Smooth muscle cell (in vitro differentiated cells): ENCODE data around the gene SYNPR. TPM values are rescaled to one million over a fixed set of nuclear protein-coding genes. Genes with fewer than 3 reads are reported as not detected.

Source experiments
- DNase-seq: peaks from one replicate; lab custom pipeline; 2025; ENCODE audit not compliant: unreplicated experiment; lab: John Stamatoyannopoulos, UW
- H2AFZ ChIP-seq: fragments of 200-600 bp; sonication (generic); 2 replicates; pipeline ENCODE4 v1.6.0; 2016; ENCODE audit warnings: antibody characterized with exemption, low read depth, mild to moderate bottlenecking
- H3F3A ChIP-seq: fragments of 200-600 bp; sonication (generic); 2 replicates; pipeline ENCODE4 v1.6.0; 2017; ENCODE audit warnings: antibody characterized with exemption, low read depth
- H3K27ac ChIP-seq: fragments of 200-600 bp; sonication (generic); 2 replicates; pipeline ENCODE4 v1.5.1; 2016; ENCODE audit warnings: low read depth, mild to moderate bottlenecking
- H3K27me3 ChIP-seq: fragments of 200-600 bp; sonication (generic); 2 replicates; pipeline ENCODE4 v1.6.1; 2016; ENCODE audit warnings: low read depth, mild to moderate bottlenecking
- H3K36me3 ChIP-seq: fragments of 200-600 bp; sonication (generic); 2 replicates; pipeline ENCODE4 v1.5.1; 2016; ENCODE audit warnings: low read depth
- H3K4me1 ChIP-seq: fragments of 200-600 bp; sonication (generic); 2 replicates; pipeline ENCODE4 v1.5.1; 2016; ENCODE audit warnings: low read depth
- H3K4me2 ChIP-seq: fragments of 200-600 bp; sonication (generic); 2 replicates; pipeline ENCODE4 v1.6.0; 2016; ENCODE audit warnings: mild to moderate bottlenecking
- H3K4me3 ChIP-seq: fragments of 200-600 bp; sonication (generic); 2 replicates; pipeline ENCODE4 v1.5.1; 2016; ENCODE audit warnings: mild to moderate bottlenecking
- H3K79me2 ChIP-seq: fragments of 200-600 bp; sonication (generic); 2 replicates; pipeline ENCODE4 v1.6.0; 2016; ENCODE audit warnings: low read depth, mild to moderate bottlenecking
- H3K9ac ChIP-seq: fragments of 200-600 bp; sonication (generic); 2 replicates; pipeline ENCODE4 v1.6.0; 2016; ENCODE audit warnings: low read depth
- H3K9me3 ChIP-seq: fragments of 200-600 bp; sonication (generic); replicated peaks from 2 replicates; pipeline ENCODE4 v1.5.1; 2016; ENCODE audit warnings: low read depth
- H4K20me1 ChIP-seq: fragments of 200-600 bp; sonication (generic); 2 replicates; pipeline ENCODE4 v1.6.0; 2016; ENCODE audit warnings: low read depth
- WGBS: methylation state at CpG from one replicate; pipeline ENCODE4 v1.1.7; 2016; ENCODE audit warnings: low lambda C conversion rate; 5-methylcytosine and 5-hydroxymethylcytosine counted together
- polyA plus RNA-seq: library from polyadenylated mRNA; unstranded; fragments of >200 nt; fragmentation: Nextera tagmentation; extraction: Ambion mirVana; gene quantifications from 2 replicates; pipeline ENCODE4 v1.2.1, GENCODE V29; 2016
- total RNA-seq: library from RNA; depleted of rRNA; stranded (reverse); fragments of >200 nt; gene quantifications from 2 replicates; pipeline ENCODE4 v1.2.3, GENCODE V29; 2014
- TF ChIP-seq, protein P1 (sequence below): fragments of 200-600 bp; sonication (generic); IDR thresholded peaks from 2 replicates; pipeline ENCODE4 v1.5.1; 2017; ENCODE audit warnings: borderline replicate concordance, mild to moderate bottlenecking, antibody characterized with exemption; ENCODE audit not compliant: insufficient read depth, poor library complexity, severe bottlenecking

The SYNPR gene
- total and polyA plus RNA-seq, 2 experiments from 2014 or later: not detected

DNA sequence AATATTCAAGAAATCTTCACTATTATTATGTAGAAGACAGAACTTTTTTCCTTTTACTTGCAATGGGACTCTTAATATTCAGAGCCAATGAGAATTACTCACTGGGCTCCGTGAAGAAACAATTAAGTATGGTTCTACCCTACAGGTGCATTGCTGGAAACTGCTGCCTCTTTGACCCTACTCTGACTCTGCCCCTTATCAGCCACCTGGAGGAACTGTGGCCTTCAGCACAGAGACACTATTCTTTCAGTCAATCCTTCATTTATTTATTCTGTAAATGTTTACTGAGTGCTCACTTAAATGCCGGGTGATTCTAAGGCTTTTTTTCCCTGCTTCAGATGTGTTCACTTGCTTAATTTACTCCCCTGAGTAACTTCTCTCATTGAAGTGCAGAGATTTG lies 163.2 kb downstream of the SYNPR start:
- Histone ChIP-seq H3K27ac (no peak overlapping the region), H3K9ac (no peak overlapping the region), H4K20me1 (no peaks in the 10 kb centered on the region), H3K4me2 (no peak overlapping the region), H3K79me2 (no peaks in the 10 kb centered on the region), H2AFZ (no peak overlapping the region), H3F3A (no peaks in the 10 kb centered on the region), H3K4me1 (peaks cover 15% of the 10 kb centered on the region), H3K36me3 (no peaks in the 10 kb centered on the region), H3K27me3 (peaks cover 33% of the 10 kb centered on the region), H3K4me3 (no peak overlapping the region), H3K9me3 (no peaks in the 10 kb centered on the region)
- TF ChIP-seq, protein P1, sequence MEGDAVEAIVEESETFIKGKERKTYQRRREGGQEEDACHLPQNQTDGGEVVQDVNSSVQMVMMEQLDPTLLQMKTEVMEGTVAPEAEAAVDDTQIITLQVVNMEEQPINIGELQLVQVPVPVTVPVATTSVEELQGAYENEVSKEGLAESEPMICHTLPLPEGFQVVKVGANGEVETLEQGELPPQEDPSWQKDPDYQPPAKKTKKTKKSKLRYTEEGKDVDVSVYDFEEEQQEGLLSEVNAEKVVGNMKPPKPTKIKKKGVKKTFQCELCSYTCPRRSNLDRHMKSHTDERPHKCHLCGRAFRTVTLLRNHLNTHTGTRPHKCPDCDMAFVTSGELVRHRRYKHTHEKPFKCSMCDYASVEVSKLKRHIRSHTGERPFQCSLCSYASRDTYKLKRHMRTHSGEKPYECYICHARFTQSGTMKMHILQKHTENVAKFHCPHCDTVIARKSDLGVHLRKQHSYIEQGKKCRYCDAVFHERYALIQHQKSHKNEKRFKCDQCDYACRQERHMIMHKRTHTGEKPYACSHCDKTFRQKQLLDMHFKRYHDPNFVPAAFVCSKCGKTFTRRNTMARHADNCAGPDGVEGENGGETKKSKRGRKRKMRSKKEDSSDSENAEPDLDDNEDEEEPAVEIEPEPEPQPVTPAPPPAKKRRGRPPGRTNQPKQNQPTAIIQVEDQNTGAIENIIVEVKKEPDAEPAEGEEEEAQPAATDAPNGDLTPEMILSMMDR: no peak
- 38% methylated on average over 2 of the region's 2 CpGs for WGBS
- no peak for DNase-seq

DNA sequence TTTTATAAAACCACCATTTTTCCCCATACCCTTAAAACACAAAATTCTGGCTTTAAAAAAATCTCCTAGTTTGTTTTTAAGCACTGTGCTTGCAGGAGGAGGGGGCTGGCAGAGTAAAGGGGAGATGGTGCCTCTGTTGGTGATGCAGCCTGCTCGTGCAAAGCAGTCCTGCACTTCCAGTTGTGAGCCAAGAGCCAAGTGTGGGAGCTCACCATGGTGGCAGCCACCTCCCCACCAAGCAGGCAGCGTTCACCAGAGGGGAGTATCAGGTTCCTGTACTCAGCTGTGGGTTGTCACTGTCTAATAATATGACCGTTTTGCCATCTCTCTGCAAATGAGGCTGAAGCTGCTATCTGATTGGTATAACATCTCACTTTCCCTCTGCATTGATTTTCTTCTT lies 164.8 kb downstream of the SYNPR start:
- Histone ChIP-seq H3K36me3 (no peaks in the 10 kb centered on the region), H3K27ac (no peak overlapping the region), H3F3A (no peaks in the 10 kb centered on the region), H4K20me1 (no peaks in the 10 kb centered on the region), H3K79me2 (no peaks in the 10 kb centered on the region), H3K27me3 (peaks cover 37% of the 10 kb centered on the region), H3K9me3 (no peaks in the 10 kb centered on the region), H3K4me2 (no peak overlapping the region), H2AFZ (no peak overlapping the region), H3K4me3 (no peak overlapping the region), H3K4me1 (peaks cover 10% of the 10 kb centered on the region), H3K9ac (no peak overlapping the region)
- no peak for DNase-seq
- 56% methylated on average over 3 of the region's 3 CpGs for WGBS
- TF ChIP-seq, protein P1: no peak

DNA sequence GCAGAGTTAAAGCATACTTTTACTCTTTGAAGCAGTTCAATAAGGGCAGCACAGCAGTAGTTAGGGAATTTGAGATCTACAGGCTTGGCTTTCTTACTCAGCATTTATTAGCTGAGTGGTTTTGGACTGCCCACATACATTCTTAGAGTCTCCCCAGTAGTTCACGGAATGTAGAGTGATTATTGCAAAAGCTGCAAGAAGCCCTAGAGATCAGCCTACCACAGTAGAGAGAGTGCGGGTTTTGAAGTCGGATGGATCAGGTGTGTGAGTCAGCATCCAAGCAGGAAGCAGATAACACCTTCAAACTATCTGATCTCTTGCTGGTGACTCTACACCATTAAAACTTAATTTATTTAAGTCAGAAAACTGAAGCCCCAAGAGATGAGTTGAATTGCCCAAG lies 171.9 kb downstream of the SYNPR start:
- no peak for DNase-seq
- Histone ChIP-seq H3K4me2 (peak overlapping the region; percentile 11), H3F3A (no peaks in the 10 kb centered on the region), H4K20me1 (no peaks in the 10 kb centered on the region), H3K9me3 (no peaks in the 10 kb centered on the region), H3K4me3 (no peak overlapping the region), H3K4me1 (peaks cover 4% of the 10 kb centered on the region), H2AFZ (no peak overlapping the region), H3K79me2 (no peaks in the 10 kb centered on the region), H3K9ac (no peak overlapping the region), H3K27ac (no peak overlapping the region), H3K27me3 (peaks cover 3% of the 10 kb centered on the region), H3K36me3 (no peaks in the 10 kb centered on the region)
- TF ChIP-seq, protein P1: no peak
- 26% methylated on average over 3 of the region's 3 CpGs for WGBS

DNA sequence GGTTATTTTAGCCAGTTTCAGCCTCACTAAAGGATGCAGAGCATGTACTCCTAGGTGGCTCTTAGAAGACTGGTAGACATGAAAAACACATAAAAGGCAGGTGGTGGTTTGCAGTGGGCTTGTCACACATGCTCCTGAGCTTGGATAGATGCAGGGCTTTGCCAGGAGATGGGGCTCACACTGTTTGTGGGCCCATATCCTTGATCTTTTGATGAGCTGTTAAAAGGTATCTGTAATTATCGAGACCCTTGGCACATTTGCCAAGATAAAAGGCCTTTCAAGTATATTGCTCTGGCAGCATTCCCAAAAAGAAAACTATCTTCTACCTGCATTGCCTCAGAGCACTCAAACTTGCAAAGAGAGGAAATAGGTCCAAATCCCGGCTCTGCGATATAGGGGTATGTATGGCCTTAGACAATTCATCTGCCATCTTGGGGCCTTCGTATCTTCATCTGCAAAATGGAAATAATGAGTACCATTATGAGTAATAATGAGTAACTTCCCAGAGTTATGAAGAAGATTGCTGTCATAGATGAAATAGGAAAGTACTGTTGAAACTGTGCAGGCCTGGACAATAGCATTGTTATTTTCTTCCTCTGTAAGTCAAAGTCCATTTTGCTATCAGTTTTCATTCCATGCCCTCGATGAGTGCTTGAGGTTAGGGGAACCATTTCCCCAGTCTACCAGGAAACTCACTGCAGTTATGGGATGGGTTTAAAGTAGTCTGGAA lies 172.7 kb downstream of the SYNPR start:
- H3K4me3 ChIP-seq: no peak overlapping the region
- no peak overlapping the region for H3K4me2 ChIP-seq
- H3K9me3 ChIP-seq: no peaks in the 10 kb centered on the region
- H3F3A ChIP-seq: no peaks in the 10 kb centered on the region
- H3K36me3 ChIP-seq: no peaks in the 10 kb centered on the region
- H3K79me2 ChIP-seq: no peaks in the 10 kb centered on the region
- DNase-seq: no peak
- peaks cover 3% of the 10 kb centered on the region for H3K27me3 ChIP-seq
- TF ChIP-seq, protein P1: no peak
- 95% methylated on average over 5 of the region's 5 CpGs for WGBS
- H3K27ac ChIP-seq: no peak overlapping the region
- H4K20me1 ChIP-seq: no peaks in the 10 kb centered on the region
- H3K4me1 ChIP-seq: peaks cover 4% of the 10 kb centered on the region
- H2AFZ ChIP-seq: no peak overlapping the region
- no peak overlapping the region for H3K9ac ChIP-seq
